HG02678 (cell line): Measurements from ENCODE around the gene SLC5A10.

Source experiments
- ATAC-seq: cut with Tn5 transposase; IDR thresholded peaks from one replicate; pipeline ENCODE4 v1.9.1; 2021; ENCODE audit warnings: mild to moderate bottlenecking, moderate library complexity; ENCODE audit not compliant: unreplicated experiment

SLC5A10 gene

DNA sequence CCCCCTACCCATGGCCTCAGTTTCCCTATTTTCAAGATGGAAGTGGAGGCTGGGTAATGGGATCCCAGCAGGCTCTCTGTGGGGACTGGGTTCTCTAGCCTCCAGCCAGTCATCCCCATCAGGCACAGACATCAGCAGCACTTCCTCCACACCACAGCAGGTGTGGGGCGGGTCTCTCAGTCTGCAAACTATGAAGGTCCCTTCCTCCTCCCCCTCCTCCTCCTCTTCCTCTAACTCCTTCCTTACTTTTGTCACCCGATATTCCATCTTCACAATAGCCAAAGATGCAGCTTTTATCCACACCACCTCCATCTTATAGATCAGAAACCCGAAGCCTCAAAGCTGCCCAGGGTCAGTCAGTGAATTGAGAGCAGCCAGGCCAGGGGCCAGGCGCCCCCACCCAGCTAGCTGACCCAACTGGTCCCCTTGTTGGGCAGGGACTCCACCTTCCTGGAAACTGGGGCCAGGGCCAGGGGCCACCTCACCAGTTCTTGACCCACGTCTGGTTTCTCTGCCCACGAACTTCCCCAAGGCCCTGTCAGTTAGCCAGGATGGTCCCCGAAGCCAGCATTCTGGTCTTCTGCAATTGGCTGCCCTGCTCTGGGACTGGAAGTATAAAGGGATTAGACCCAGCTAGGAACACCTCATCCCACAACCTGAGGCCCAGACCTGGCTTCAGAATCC is 50.1 kb downstream of the SLC5A10 start:
- no peak for ATAC-seq

DNA sequence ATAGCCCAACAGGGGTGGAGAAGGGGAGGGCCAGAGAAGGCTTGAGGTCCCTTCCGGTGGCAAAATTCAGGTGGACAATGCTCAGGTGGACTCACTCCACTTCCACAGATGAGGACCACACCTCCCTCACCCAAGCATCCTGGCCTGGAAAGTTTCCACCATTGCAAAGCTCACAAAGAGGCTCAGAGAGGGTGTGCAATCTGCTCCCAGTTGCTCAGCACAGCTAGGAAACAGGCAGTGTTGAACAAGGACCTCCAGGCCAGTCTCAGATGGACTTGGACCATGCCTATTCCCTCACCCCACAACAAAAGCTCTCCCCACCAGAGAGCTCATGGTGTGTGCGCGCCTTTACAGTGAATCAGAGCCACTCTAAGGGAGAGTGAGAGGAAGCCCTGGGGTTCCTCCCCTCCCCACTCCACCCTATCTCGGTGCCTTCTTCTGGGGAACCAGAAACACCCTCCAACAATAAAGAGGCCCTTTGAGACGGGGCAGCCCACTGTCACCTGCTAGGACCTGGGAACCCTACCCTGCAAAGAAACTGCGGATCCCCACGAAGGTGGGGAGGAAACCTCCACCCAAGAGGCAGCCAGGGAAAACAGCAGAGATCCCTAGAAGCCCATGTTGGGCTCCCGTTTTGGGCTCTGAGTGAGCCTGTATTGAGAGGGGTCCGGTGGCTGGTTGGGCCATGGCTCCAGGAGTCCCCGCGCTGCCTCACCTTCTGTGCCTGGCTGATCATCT is 51.0 kb downstream of the SLC5A10 start:
- no peak for ATAC-seq

DNA sequence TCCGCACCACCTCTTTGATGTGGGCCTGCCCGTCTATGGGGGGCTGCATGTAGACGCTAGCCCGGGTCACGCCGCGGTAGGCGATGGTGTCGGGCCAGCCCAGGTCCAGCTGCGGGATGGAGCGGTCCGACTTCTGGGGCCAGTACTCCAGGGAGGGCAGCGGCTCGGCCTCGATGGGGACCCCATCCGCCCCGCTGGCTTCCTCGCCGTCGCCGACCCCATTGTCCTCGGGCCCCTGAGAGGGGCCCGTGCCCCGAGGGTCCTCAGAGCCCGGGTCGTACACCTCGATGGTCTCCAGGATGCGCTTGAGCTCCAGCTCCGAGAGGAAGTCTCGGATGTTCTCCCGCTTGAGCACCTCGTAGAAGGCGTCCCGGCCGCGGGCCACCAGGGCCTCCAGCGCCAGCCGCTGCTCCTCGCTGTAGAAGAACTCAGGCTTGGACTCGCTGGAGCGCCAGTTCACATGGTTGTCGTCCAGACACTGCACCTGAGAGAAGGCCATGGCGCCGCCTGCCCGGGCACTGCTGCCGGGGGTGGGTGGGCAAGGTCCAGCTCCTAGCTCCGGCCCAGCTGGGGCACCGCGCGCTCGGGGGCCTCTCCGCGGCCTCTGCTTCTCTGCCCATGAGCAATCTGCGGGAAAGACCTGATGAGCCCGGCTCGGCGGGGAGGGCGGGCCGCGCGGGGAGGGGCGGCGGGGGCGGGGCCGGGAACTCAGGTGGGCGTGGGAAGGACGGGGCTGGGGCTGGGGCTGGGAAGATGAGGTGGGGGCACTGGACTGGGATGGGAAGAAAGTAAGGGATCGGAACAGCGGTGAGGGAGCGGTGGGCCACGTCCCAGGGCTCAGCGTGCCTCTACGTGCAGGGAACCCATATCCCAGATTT is 51.8 kb downstream of the SLC5A10 start:
- ATAC-seq, result peak; percentile 27

DNA sequence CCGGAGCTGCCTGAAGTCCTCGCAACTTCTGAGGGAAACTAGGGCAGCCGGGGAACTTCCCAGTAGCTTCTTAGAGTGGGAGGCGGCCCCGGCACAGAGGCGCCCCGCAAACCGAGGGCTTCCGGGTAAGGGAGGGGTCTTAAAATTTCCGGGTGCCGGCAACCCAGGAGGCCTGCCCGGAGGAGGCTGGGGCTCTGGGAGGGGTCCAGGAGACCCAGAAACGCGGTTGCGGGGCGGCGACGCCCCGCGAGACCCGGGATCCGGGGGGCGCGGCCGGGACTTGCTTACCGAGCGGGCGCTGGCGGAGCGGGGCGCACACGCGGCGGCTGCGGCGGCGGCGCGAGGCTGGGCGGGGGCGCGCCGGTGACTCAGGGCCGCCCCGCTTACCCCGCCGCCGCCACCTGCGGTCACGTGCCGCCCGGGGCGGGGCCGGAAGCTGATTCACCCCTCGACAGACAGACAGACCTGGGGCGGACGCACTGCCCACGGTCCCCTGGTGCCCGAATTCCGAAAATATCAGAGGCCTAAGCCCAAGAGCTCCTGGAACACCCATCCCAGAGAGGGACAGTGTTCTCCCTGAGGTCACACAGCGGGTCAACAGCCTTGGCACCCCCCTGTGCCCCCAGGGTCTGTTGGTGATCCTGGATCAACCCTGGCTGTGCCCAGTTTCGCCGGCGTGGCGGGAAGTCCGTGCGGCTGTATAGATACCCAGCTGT is 52.6 kb downstream of the SLC5A10 start, which contains the start of gene FAM83G:
Gene FAM83G, minus strand, starts transcription at position 344 of the 716 bp plus-strand sequence. CDS start 723 bp downstream, outside the sequence.
- ATAC-seq, result peak; percentile 79

DNA sequence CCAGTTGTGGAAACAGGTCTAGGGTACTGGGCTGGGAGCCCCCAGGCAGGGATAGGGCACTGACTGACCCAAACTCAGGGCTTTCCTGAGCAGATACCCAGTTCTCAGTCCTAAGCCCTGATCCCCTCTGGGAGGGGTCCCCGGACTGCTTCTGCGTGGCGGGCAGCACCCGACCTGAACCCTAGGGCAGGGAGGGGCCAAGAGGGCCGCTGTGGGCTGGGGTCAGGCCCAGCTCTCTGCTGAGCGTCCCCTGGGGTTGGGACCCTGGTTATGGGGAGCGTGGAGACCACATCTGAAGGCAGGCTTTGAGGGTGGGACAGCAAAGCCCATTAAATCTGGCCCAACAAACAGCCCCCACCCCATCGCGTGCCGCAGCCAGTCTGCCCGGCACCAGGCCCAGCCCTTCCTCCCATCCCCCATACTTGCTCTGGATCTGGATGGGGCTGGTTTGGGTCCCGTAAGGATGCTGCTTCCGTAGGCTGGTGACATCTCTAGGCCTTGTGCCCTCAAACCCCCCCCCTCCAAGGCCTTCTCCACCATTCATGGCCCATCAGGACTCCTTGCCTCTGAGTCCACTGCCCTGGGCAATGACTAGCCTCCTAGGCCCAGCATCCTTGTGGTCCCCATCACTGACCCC is 53.3 kb downstream of the SLC5A10 start:
- no peak for ATAC-seq

DNA sequence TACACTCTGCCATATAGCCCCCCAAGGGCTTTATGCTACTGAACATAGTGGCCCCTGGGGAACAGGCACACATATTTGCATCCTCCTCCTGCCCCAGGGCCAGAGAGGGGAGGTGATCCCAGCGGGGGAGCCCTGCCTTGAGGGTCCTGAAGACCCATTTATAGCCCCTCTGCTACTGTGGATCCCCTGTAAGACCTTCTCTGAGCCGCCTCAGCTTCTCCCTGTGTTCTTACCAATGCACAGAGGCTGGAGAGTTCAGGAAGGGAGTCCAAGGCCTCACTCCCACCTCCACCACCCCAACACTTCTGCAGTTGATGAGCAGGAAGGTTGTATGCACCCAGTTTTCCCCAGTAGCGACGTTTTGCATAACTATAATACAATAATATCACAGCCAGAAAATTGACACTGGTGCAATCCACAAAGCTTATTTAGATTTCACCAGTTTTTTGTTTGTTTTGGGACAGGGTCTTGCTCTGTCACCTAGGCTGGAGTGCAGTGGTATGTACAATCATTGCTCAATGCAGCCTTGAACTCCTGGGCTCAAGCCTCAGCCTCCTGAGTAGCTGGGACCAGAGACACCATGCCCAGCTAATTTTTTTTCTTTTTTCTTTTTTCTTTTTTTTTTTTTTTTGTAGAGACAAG is 53.9 kb downstream of the SLC5A10 start:
- ATAC-seq, result no peak

DNA sequence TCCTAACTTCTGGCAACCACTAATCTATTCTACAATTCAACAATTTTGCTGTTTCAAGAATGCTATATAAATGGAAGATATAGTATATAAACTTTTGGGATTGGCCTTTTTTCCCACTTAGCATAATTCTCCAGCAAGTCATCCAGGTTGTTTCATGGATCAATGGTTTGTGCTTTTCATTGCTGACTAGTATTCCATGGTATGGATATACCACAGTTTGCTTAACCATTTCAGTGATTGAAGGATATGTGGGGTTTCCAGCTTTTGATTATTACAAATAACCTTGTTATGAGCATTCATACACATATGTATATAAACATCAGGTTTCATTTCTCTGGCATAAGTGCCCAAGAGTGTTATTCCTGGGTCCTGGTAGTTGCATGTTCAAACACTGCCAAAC is 54.7 kb downstream of the SLC5A10 start:
- no peak for ATAC-seq

DNA sequence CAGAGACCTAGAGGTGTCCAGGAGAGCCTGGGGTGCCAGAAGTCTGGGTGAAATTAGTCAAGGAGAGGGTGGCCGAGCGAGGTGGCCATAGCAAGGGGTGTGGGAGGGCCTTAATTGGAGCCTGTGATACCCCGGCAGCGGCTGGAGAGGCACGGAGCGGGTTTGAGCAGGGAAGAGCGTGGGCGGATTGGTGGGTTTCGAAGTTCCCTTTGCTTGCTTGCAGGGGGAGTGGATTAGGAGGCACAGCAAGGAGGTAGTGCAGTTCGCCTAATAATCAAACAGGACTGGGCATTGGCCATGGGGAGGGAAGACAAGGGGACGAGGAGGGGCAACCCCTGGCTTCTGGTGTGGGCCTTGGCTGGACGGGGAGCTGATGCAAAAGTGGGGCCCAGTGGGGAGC is 58.0 kb downstream of the SLC5A10 start:
- no peak for ATAC-seq

DNA sequence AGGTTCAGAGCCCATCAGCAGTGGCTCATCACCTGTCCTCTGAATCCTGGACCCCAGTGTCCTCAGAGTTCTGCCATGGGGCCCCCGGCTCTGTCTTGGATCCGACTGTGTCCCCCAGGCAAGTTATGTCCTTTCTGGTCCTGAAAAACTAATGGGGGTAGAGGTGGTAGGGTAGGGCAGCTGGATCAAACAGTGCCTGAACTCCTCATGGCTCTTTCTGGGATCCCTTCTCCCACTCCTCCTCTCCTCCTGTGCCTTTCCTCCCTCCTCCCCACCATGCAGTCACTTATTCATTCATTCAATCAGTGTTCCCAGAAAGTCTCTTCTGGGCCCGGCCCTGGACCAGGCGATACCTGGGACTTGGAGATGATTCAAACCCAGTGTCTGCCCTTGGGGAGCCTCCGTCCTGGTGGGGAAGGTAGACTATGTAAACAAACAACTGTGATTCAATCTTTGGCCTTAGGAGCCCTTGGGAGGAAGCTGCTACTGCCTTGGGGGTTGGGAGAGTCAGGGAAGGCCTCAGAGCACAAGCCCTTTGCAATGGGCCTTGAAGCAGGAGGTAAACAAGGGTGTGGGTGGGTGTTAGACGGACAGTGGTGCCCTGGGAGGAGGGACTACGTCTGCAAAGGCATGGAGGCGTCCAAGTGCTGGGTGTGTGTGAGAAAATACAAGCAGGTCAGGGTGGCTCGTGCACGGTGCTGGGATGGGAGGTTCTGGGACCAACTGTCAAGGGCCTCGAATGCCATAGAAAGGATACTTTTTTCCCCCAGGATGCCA is 59.0 kb downstream of the SLC5A10 start:
- no peak for ATAC-seq

DNA sequence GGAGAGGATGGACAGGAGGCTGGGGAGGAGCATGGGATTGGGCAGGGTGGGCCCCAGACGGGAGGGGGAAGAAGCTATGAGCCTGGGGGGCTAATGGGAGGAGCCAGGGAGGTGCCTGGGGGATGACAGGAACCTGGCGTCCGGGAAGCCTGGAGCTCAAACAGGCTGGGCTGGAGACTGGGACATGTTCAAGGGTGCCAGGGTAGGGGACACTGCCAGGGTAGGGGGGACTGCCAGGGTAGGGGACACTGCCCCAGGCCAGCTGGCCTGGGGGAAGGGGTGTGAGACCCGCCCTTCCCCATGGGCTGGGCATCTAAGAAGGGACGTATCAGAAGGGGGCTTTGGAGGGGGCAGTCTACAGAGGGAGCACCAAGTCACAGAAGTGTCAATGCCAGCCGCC is 59.6 kb downstream of the SLC5A10 start:
- ATAC-seq, result no peak

DNA sequence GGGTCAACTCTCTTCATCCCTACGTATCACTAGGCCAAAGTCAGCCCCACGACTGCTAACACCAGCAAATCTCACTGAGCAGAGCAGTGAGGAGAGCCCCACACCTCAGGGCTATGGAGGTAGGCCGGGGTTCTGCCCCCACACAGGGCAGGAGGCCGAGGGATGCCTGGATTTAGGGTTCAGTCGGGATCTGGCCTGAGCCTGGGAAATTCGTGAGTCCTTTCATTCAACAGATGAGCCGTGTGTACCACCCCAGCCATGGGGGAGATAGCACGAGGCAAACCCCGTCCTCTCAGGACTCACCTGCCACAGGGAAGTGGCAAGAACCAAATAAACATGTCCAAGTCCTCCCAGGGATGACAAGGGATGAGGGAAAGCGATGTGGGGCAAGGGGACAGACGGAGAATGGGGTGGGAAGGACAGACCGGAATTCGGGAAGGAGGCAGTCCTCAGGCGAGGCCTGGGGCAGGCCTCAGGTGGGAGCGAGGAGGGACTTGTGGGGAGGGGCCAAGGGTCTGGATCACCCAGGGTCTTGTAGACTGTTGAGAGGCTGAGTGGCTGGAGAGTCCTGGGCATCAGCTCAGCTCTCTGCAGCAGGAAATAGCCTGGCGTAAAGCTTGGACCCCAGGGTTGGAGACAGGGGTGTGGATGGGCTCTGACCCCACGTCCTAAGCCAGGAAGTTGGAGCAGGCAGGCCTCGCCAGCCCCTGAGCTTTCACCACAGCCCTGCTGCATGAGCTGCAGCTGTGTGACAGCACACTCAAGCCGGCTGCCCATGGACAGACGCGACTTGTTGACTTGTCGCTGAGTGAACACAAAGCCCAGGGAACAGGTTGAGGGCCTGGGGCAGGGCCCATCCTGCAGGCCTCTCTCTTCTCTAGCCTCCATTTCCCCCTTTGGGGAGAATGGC is 60.5 kb downstream of the SLC5A10 start:
- ATAC-seq, result no peak

DNA sequence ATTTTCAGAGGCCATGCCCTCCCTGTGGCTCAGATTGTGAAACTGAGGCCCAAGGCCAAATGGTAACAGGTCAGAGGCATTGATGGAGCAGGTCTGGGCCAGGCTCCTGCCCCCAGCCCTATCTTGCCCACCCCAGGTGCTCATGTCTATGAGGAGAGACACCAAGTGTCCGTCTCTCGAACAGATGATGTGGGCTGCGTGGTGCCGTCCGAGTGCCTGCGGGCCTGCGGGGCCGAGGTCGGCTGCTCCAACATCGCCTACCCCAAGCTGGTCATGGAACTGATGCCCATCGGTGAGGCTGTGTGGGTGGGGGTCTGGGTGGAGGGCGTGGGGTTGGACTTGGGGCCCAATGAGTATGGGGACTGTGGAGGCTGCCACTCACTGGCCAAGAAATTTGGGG is 61.3 kb downstream of the SLC5A10 start:
- ATAC-seq, result no peak

DNA sequence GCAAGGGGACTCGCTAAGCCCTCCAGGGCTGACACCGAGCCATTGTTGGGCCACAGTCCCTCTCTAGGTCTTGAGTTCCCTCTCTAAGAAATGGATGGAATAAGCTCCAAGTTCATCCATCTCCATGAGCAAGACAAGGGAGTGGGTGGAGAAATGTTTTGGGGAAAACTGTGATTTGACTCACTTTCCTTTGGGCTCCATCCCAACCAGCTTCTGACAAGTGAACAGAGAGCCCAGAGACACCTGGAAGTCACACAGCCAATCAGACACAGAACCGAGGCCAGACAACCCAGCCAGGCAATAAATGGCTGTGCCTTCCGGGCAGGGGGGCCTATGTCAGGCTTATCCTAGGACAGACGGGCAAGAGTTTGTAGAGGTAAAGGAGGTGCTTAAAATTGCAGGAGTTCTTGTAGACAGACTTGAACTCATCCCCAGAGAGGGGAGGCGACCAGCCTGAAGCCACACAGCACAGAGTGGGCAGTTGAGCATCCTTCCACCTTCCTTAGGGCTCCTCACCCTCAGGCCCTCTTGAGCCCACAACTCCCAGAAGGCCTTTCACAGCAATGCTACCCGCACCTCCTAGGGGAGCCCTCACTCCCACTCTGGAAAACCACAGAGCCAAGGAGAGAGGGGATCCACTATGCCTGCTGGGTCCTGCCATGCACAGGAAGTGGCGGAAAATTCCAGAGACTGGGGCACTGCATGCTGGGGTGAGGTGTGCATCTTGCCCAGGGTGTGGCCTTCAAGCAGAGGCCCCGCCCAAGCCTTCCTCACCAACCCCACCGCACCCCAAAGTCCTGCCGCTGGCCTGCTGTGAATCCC is 62.1 kb downstream of the SLC5A10 start:
- ATAC-seq, result no peak

DNA sequence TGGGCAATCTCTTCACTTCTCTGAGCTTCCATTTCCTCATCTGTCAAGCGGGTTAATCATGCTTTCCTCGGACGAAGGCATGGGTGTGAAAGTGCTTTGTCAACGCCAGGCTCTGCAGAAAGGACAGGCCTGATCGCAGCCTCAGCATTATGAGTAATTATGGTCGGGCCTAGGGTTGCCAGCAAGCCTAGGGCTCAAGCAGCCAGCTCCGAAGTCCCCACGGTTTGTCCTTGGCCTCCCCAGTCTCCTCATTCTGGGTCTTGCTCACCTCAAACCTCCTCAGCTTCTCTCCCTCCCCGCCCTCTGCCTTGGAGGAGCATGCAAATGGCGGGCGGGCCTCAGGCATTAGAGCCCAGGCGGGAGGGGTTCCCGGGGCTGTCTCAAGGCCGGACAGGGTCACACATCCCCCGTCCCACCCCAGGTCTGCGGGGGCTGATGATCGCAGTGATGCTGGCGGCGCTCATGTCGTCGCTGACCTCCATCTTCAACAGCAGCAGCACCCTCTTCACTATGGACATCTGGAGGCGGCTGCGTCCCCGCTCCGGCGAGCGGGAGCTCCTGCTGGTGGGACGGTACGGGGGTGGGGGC is 62.8 kb downstream of the SLC5A10 start:
- ATAC-seq, result no peak

DNA sequence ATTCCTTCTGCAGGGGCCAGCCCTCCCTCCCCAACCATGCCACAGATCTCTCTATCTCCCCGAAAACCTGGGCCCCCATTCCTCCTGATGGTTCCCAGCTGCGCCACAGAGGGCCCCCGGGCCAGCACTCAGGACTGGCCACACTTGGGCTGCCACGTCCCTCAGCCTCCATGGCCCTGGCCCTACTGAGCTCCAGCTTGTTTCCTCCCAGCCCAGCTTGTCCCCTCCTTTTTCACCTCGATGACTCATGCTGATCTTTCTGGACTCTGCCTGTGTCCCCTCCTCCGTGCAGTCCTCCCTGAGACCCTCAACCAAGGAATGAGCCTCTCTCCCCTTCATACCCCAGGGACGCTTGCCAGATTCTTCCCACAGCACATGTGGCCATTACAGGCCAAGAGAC is 63.5 kb downstream of the SLC5A10 start:
- no peak for ATAC-seq

DNA sequence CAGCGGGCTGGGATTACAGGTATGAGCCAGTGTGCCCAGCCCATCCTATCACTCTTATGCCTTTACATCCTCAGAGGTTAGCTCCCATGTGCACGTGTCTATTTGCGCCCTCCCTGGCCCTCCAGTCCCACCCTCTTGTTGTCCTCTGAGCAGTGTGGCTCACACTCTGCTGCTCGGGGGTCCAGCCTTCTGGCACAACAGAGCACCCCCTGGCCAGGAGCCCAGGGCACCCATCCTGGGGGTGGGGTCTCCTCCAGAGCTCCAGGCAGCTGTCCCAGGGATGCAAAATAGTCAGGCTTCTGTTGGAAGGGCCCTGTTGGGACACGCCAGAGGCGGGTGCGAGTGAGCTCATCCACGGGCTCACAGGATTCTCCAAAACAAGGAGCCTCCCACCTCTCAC is 64.3 kb downstream of the SLC5A10 start:
- ATAC-seq, result no peak

DNA sequence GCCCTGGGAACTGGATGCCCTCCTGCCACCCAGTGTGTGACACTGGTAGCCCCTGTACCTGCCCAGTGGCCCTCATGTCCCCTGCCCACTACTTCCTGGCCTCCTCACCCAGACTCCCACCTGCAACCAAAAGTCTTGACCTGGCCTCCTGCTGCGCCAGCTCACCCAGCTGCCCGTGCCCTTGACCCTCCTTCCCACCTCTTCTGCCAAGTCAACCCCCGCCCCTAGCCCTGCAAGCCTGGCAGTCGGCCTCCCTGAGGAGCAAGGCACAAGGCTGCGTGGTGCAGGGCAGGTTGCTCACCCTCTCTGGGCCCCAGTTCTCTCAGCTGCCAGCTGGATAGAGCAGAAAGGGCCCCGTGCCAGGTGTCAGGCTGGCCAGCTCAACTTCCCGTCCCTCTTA is 64.9 kb downstream of the SLC5A10 start:
- no peak for ATAC-seq
